Cardiac fibroblast (primary cell): ENCODE data around the gene PIK3R4.

Experiments
- DNase-seq, 2 donors: peaks; one replicate each; pipeline versions ENCODE4 v3.0.0 to v3.0.0-alpha.2; 2010; ENCODE audit warnings: low read depth in 2 of 2
- H3K4me3 ChIP-seq, 2 donors: replicated peaks in 1 of 2; 1 replicate in 1 of 2; 2 replicates in 1 of 2; pipeline ENCODE4 v1.5.1; 2011; ENCODE audit warnings: low read depth in 2 of 2, low read length in 2 of 2, mild to moderate bottlenecking in 2 of 2, moderate library complexity in 1 of 2
- CTCF ChIP-seq: IDR thresholded peaks from one replicate; pipeline ENCODE4 v1.5.1; 2011; ENCODE audit warnings: low read depth, mild to moderate bottlenecking, low read length, inconsistent platforms

PIK3R4 gene

GRCh38 chr3:130700541-130700940 is 46.1 kb downstream of the PIK3R4 start:
- no peak overlapping the region for H3K4me3 ChIP-seq
- no peak for TF ChIP-seq CTCF
- DNase-seq = peak; percentile 55 to 77

- no peak overlapping the region for H3K4me3 ChIP-seq
- DNase-seq = peak; percentile 35 to 39
- peak; percentile 42 for TF ChIP-seq CTCF
Observed at GRCh38 chr3:130699765-130700164, 46.9 kb downstream of the PIK3R4 start.

- no peak for TF ChIP-seq CTCF
- H3K4me3 ChIP-seq = no peak overlapping the region
Observed at GRCh38 chr3:130693314-130693713, 53.3 kb downstream of the PIK3R4 start.

GRCh38 chr3:130692455-130692854 is 54.2 kb downstream of the PIK3R4 start:
- peak in 1 of 2 donors; percentile 60 for DNase-seq
- no peak for TF ChIP-seq CTCF
- no peak overlapping the region for H3K4me3 ChIP-seq

More at GRCh38 chr3:130693314-130693713, 53.3 kb downstream of the PIK3R4 start:
- no peak for DNase-seq

GRCh38 chr3:130688697-130689470 is 57.7 kb downstream of the PIK3R4 start:
- no peak for TF ChIP-seq CTCF
- H3K4me3 ChIP-seq = no peak overlapping the region
- no peak for DNase-seq

- no peak overlapping the region for H3K4me3 ChIP-seq
- no peak for TF ChIP-seq CTCF
- no peak for DNase-seq
Observed at GRCh38 chr3:130688015-130688688, 58.5 kb downstream of the PIK3R4 start.
